PC-9 (cell line): ENCODE data around the gene MED7. TPM values are rescaled to one million over a fixed set of nuclear protein-coding genes. Genes with fewer than 3 reads are reported as not detected.

Source experiments
- BruUV-seq: library from RNA; stranded (reverse); fragments of 400-500 nt; replicated peaks from 2 replicates; lab custom pipeline; 2021; lab: Mats Ljungman, UMichigan
- CTCF ChIA-PET: fragments of 300-600 bp; sonication (Branson Sonifier 250); formaldehyde crosslinking; loops from one replicate; lab custom pipeline; 2022; ENCODE audit warnings: antibody characterized with exemption; lab: Charles Lee
- POLR2A ChIA-PET: fragments of 300-600 bp; sonication (Branson Sonifier 250); formaldehyde crosslinking; loops from one replicate; lab custom pipeline; 2022; ENCODE audit warnings: antibody characterized with exemption; ENCODE audit not compliant: unreplicated experiment; lab: Charles Lee
- DNase-seq, 2 experiments: peaks; one replicate each; pipeline versions ENCODE4 v3.0.0 to v3.0.0-alpha.2; 2015 to 2022; ENCODE audit warnings: mixed read lengths in 1 of 2
- H2AFZ ChIP-seq: fragments of 200-600 bp; sonication (generic); 2 replicates; pipeline ENCODE4 v1.8.1; 2017; ENCODE audit warnings: antibody characterized with exemption
- H3F3A ChIP-seq: fragments of 200-600 bp; sonication (generic); 2 replicates; pipeline ENCODE4 v1.8.1; 2017; ENCODE audit warnings: antibody characterized with exemption, mild to moderate bottlenecking, low read depth; ENCODE audit not compliant: insufficient read depth
- H3K27ac ChIP-seq: fragments of 200-600 bp; sonication (generic); 2 replicates; pipeline ENCODE4 v1.6.1; 2016; ENCODE audit warnings: mixed run types
- H3K27me3 ChIP-seq: fragments of 200-600 bp; sonication (generic); 2 replicates; pipeline ENCODE4 v1.6.1; 2016; ENCODE audit warnings: low read depth, mixed run types; ENCODE audit not compliant: insufficient read depth
- H3K36me3 ChIP-seq: fragments of 200-600 bp; sonication (generic); 2 replicates; pipeline ENCODE4 v1.6.1; 2016; ENCODE audit warnings: low read depth, mixed run types
- H3K4me1 ChIP-seq: fragments of 200-600 bp; sonication (generic); replicated peaks from 2 replicates; pipeline ENCODE4 v1.6.1; 2016; ENCODE audit warnings: mixed run types; ENCODE audit not compliant: insufficient read depth
- H3K4me2 ChIP-seq: fragments of 200-600 bp; sonication (generic); 2 replicates; pipeline ENCODE4 v1.6.1; 2017; ENCODE audit warnings: mixed run types
- H3K4me3 ChIP-seq: fragments of 200-600 bp; sonication (generic); 2 replicates; pipeline ENCODE4 v1.6.1; 2016; ENCODE audit warnings: mixed run types
- H3K79me2 ChIP-seq: fragments of 200-600 bp; sonication (generic); 2 replicates; pipeline ENCODE4 v1.6.1; 2017; ENCODE audit warnings: low read depth, mixed run types
- H3K9me2 ChIP-seq: fragments of 200-600 bp; sonication (generic); 2 replicates; pipeline ENCODE4 v1.8.1; 2017; ENCODE audit warnings: mild to moderate bottlenecking; ENCODE audit not compliant: insufficient read depth
- H3K9me3 ChIP-seq: fragments of 200-600 bp; sonication (generic); 2 replicates; pipeline ENCODE4 v1.8.1; 2016; ENCODE audit warnings: low read depth; ENCODE audit not compliant: insufficient read depth
- H4K20me1 ChIP-seq: fragments of 200-600 bp; sonication (generic); 2 replicates; pipeline ENCODE4 v1.8.1; 2017; ENCODE audit not compliant: insufficient read depth
- CTCF ChIP-seq: fragments of 200-600 bp; sonication (generic); conservative IDR thresholded peaks from 2 replicates; pipeline ENCODE4 v1.6.1; 2017; ENCODE audit warnings: mixed run types, antibody characterized with exemption, mild to moderate bottlenecking, moderate library complexity
- EZH2 ChIP-seq: fragments of 200-600 bp; sonication (generic); IDR thresholded peaks from 2 replicates; pipeline ENCODE4 v1.8.0; 2017; ENCODE audit warnings: antibody characterized with exemption, low read depth
- intact Hi-C: fragments of 100-400 bp; cut with micrococcal nuclease; formaldehyde crosslinking; loops from one replicate; pipeline ENCODE4 v1.10.0; 2022; ENCODE audit not compliant: unreplicated experiment
- total RNA-seq: library from RNA; stranded (reverse); gene quantifications from 2 replicates; pipeline ENCODE4 v1.2.3, GENCODE V29; 2021

MED7 gene
- total RNA-seq, 1 experiment from 2014 or later = 11.8 TPM

- Histone ChIP-seq H3K36me3 (no peaks in the 10 kb centered on the region), H3K79me2 (no peaks in the 10 kb centered on the region), H3K9me2 (no peaks in the 10 kb centered on the region), H3F3A (no peaks in the 10 kb centered on the region), H3K27me3 (peaks cover 94% of the 10 kb centered on the region), H4K20me1 (no peaks in the 10 kb centered on the region), H3K4me3 (no peak overlapping the region), H3K4me1 (no peaks in the 10 kb centered on the region), H3K4me2 (no peak overlapping the region), H2AFZ (no peak overlapping the region), H3K9me3 (no peaks in the 10 kb centered on the region), H3K27ac (no peak overlapping the region)
- ChIA-PET POLR2A (no interaction called here), CTCF (no interaction called here)
- intact Hi-C loops = no loop called here
- TF ChIP-seq EZH2 (no peak), CTCF (no peak)
- no TSS peak for BruUV-seq
- DNase-seq = no peak
These were observed 17.3 kb upstream of the MED7 start for GRCh38 chr5:157160001-157160400.

- Histone ChIP-seq H3K4me2 (no peak overlapping the region), H3K9me2 (no peaks in the 10 kb centered on the region), H3K27me3 (peaks cover 89% of the 10 kb centered on the region), H4K20me1 (no peaks in the 10 kb centered on the region), H3K4me1 (no peaks in the 10 kb centered on the region), H2AFZ (no peak overlapping the region), H3K9me3 (no peaks in the 10 kb centered on the region), H3K36me3 (no peaks in the 10 kb centered on the region), H3F3A (no peaks in the 10 kb centered on the region), H3K79me2 (no peaks in the 10 kb centered on the region), H3K4me3 (no peak overlapping the region), H3K27ac (no peak overlapping the region)
- DNase-seq = no peak
- CTCF ChIA-PET = no interaction called here
- intact Hi-C loops = no loop called here
- no TSS peak for BruUV-seq
- POLR2A ChIA-PET = no interaction called here
- no peak for TF ChIP-seq EZH2
- TF ChIP-seq CTCF = no peak
These were observed 16.6 kb upstream of the MED7 start for GRCh38 chr5:157159209-157159751.

- no peaks in the 10 kb centered on the region for H3F3A ChIP-seq
- H3K36me3 ChIP-seq = no peaks in the 10 kb centered on the region
- peaks cover 78% of the 10 kb centered on the region for H3K27me3 ChIP-seq
- no peak overlapping the region for H3K4me2 ChIP-seq
- H3K9me2 ChIP-seq = no peaks in the 10 kb centered on the region
- no peak overlapping the region for H2AFZ ChIP-seq
- CTCF ChIA-PET = no interaction called here
- intact Hi-C loops = no loop called here
- DNase-seq = no peak
- H3K27ac ChIP-seq = no peak overlapping the region
- POLR2A ChIA-PET = no interaction called here
- H4K20me1 ChIP-seq = no peaks in the 10 kb centered on the region
- H3K4me3 ChIP-seq = no peak overlapping the region
- no TSS peak for BruUV-seq
- TF ChIP-seq EZH2 (no peak), CTCF (no peak)
- no peaks in the 10 kb centered on the region for H3K79me2 ChIP-seq
- no peaks in the 10 kb centered on the region for H3K9me3 ChIP-seq
- H3K4me1 ChIP-seq = no peaks in the 10 kb centered on the region
These were observed 14.7 kb upstream of the MED7 start for GRCh38 chr5:157157293-157157891.
